ENCODE data around the gene C2orf92. TPM values are rescaled to one million over a fixed set of nuclear protein-coding genes. Genes with fewer than 3 reads are reported as not detected.

Gene C2orf92
- total RNA-seq, 1 donor = 2.5 TPM

DNA sequence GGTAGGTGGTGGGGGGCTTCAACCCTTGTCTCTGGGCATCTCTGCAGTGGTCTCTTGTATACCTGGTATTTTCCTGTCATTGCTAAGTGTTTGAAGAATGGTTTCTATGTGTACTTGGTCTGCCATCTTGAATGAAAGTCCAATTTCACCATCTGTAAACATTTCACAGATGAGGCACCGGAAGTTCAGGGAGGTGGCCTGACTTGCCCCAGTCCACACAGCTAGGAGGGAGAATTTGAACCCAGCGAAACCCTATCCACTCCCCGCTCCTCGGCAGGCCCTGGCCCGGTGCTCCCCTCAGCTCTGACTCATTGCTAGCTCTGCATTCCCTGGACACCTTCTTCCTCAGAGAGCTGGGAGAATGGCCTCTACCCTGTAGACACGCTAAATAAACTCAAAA lies 74.4 kb downstream of the C2orf92 start:
- TF ChIP-seq, protein P1, sequence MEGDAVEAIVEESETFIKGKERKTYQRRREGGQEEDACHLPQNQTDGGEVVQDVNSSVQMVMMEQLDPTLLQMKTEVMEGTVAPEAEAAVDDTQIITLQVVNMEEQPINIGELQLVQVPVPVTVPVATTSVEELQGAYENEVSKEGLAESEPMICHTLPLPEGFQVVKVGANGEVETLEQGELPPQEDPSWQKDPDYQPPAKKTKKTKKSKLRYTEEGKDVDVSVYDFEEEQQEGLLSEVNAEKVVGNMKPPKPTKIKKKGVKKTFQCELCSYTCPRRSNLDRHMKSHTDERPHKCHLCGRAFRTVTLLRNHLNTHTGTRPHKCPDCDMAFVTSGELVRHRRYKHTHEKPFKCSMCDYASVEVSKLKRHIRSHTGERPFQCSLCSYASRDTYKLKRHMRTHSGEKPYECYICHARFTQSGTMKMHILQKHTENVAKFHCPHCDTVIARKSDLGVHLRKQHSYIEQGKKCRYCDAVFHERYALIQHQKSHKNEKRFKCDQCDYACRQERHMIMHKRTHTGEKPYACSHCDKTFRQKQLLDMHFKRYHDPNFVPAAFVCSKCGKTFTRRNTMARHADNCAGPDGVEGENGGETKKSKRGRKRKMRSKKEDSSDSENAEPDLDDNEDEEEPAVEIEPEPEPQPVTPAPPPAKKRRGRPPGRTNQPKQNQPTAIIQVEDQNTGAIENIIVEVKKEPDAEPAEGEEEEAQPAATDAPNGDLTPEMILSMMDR (IDR thresholded peaks at IDR 0.05; ENCODE audit: extremely low read depth, low read depth, low read length) = no peak
- DNase-seq (ENCODE audit: insufficient read length, low spot score, missing footprints) = no peak

DNA sequence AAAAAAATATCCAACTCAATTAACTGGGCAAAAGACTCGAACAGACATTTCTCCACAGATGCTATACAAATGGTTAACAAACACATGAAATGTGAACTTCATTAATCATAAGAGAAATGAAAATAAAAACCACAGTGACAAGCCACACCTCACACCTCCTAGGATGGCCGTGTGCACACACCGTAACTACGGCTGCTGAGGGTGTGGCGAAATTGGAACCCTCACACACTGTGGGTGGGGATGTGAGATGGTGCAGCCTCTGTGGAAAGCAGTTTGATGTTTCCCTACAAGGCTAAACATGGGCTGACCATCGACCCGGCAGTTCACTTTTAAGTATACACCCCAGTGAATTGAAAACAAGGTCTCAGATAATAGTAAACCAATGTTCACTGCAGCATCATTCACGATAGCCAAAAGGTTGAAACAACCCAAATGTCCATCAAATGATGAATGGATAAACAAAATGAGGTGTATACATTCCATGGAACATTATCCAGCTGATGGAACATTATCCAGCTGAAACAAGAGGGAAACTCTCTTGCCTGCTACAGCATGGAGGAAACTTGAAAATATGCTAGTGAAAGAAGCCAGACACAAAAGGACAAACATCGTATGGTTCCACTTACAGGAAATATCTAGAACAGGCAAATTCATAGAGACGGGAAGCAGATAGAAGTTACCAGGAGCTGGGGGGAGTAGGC lies 76.1 kb downstream of the C2orf92 start:
- no peaks in the 10 kb centered on the region for H3K9me3 ChIP-seq (ENCODE audit: low read depth, low read length)
- no peaks in the 10 kb centered on the region for H4K20me1 ChIP-seq (ENCODE audit: insufficient read depth, low read length)
- no peak for DNase-seq (ENCODE audit: insufficient read length, low spot score, missing footprints)
- no peaks in the 10 kb centered on the region for H3K36me3 ChIP-seq (ENCODE audit: insufficient read depth, low read length)
- H3K4me2 ChIP-seq (ENCODE audit: insufficient read depth, low read length) = no peak overlapping the region
- H3K27me3 ChIP-seq (ENCODE audit: insufficient read depth, low read length) = no peaks in the 10 kb centered on the region
- no peak overlapping the region for H2AFZ ChIP-seq (ENCODE audit: low read length)
- H3K4me3 ChIP-seq (ENCODE audit: insufficient read depth, low read length) = no peak overlapping the region
- TF ChIP-seq, protein P1 (IDR thresholded peaks at IDR 0.05; ENCODE audit: extremely low read depth, low read depth, low read length) = no peak
- H3K79me2 ChIP-seq (ENCODE audit: insufficient read depth, low read length) = no peaks in the 10 kb centered on the region
- H3K27ac ChIP-seq (ENCODE audit: low read depth, low read length) = no peak overlapping the region
- H3K4me1 ChIP-seq (ENCODE audit: insufficient read depth, low read length) = no peaks in the 10 kb centered on the region

More for the DNA sequence above, 74.4 kb downstream of the C2orf92 start:
- H3K79me2 ChIP-seq (ENCODE audit: insufficient read depth, low read length) = no peaks in the 10 kb centered on the region
- H3K4me3 ChIP-seq (ENCODE audit: insufficient read depth, low read length) = no peak overlapping the region
- no peaks in the 10 kb centered on the region for H3K36me3 ChIP-seq (ENCODE audit: insufficient read depth, low read length)
- no peak overlapping the region for H3K4me2 ChIP-seq (ENCODE audit: insufficient read depth, low read length)
- H3K9me3 ChIP-seq (ENCODE audit: low read depth, low read length) = no peaks in the 10 kb centered on the region
- H2AFZ ChIP-seq (ENCODE audit: low read length) = no peak overlapping the region
- no peak overlapping the region for H3K27ac ChIP-seq (ENCODE audit: low read depth, low read length)
- H3K4me1 ChIP-seq (ENCODE audit: insufficient read depth, low read length) = no peaks in the 10 kb centered on the region
- H4K20me1 ChIP-seq (ENCODE audit: insufficient read depth, low read length) = no peaks in the 10 kb centered on the region
- no peaks in the 10 kb centered on the region for H3K27me3 ChIP-seq (ENCODE audit: insufficient read depth, low read length)

DNA sequence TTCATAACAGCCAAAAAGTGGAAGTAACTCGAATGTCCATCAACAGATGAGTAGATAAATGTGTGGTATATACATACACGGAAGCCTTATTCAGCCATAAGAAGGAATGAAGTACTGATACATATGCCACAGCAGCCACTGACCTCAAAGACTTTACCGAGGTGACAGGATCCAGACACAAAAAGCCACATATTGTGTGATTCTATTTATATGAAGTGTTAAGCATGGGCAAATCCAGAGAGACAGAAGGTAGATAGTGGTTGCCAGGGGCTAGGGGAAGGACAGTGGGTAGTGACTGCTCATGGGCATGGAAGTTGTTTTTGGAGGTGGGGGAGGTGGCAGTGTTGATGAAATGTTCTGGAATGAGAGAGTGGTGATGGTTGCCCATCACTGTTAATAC lies 77.8 kb downstream of the C2orf92 start:
- Histone ChIP-seq H3K4me1 (ENCODE audit: insufficient read depth, low read length) (peaks cover 5% of the 10 kb centered on the region), H3K36me3 (ENCODE audit: insufficient read depth, low read length) (no peaks in the 10 kb centered on the region), H3K4me2 (ENCODE audit: insufficient read depth, low read length) (no peak overlapping the region), H3K9me3 (ENCODE audit: low read depth, low read length) (no peaks in the 10 kb centered on the region), H3K27me3 (ENCODE audit: insufficient read depth, low read length) (no peaks in the 10 kb centered on the region), H3K4me3 (ENCODE audit: insufficient read depth, low read length) (no peak overlapping the region), H2AFZ (ENCODE audit: low read length) (no peak overlapping the region), H4K20me1 (ENCODE audit: insufficient read depth, low read length) (no peaks in the 10 kb centered on the region), H3K79me2 (ENCODE audit: insufficient read depth, low read length) (no peaks in the 10 kb centered on the region), H3K27ac (ENCODE audit: low read depth, low read length) (no peak overlapping the region)
- no peak for DNase-seq (ENCODE audit: insufficient read length, low spot score, missing footprints)
- TF ChIP-seq, protein P1 (IDR thresholded peaks at IDR 0.05; ENCODE audit: extremely low read depth, low read depth, low read length) = no peak

- Histone ChIP-seq H3K27ac (ENCODE audit: low read depth, low read length) (no peak overlapping the region), H3K4me2 (ENCODE audit: insufficient read depth, low read length) (no peak overlapping the region), H3K79me2 (ENCODE audit: insufficient read depth, low read length) (no peaks in the 10 kb centered on the region), H3K9me3 (ENCODE audit: low read depth, low read length) (no peaks in the 10 kb centered on the region), H3K4me3 (ENCODE audit: insufficient read depth, low read length) (no peak overlapping the region), H3K36me3 (ENCODE audit: insufficient read depth, low read length) (no peaks in the 10 kb centered on the region), H3K4me1 (ENCODE audit: insufficient read depth, low read length) (peaks cover 8% of the 10 kb centered on the region), H3K27me3 (ENCODE audit: insufficient read depth, low read length) (no peaks in the 10 kb centered on the region), H2AFZ (ENCODE audit: low read length) (no peak overlapping the region), H4K20me1 (ENCODE audit: insufficient read depth, low read length) (no peaks in the 10 kb centered on the region)
- DNase-seq (ENCODE audit: insufficient read length, low spot score, missing footprints) = no peak
- TF ChIP-seq, protein P1 (IDR thresholded peaks at IDR 0.05; ENCODE audit: extremely low read depth, low read depth, low read length) = no peak
Observed at GRCh38 chr2:97747716-97748115, 78.2 kb downstream of the C2orf92 start.
